Left ventricle myocardium superior (tissue), 1 donor: Measurements from ENCODE around the gene PCK1. TPM values are rescaled to one million over a fixed set of nuclear protein-coding genes. Genes with fewer than 3 reads are reported as not detected.
"Not testable (repeated sequence)": the region's sequence is repeated elsewhere in the genome, so short reads cannot be mapped to it uniquely, and the experiment has no call there.

Experiments used
- ATAC-seq: fragments of 200-7000 bp; cut with Tn5 transposase; one replicate; pipeline ENCODE4 v1.9.1; 2020; ENCODE audit warnings: mild to moderate bottlenecking, moderate library complexity
- DNase-seq: peaks from one replicate; pipeline ENCODE4 v3.0.0-alpha.2; 2020
- intact Hi-C: fragments of 100-400 bp; cut with micrococcal nuclease; formaldehyde crosslinking; loops from one replicate; pipeline ENCODE4 v1.11.0; 2022
- long read RNA-seq: library from polyadenylated mRNA; unstranded; transcript quantifications from one replicate; pipeline ENCODE4 v2.0.0, GENCODE V29; 2021
- total RNA-seq: library from RNA; stranded (reverse); fragmentation: NEBNext Ultra II Directional; extraction: Animal tissue kit (Norgen Biotek cat#: 25700); gene quantifications from one replicate; pipeline ENCODE4 v1.2.1, GENCODE V29; 2021
- donor health status: DM: no; HTN: yes; CAD: no; lungs with severe emphysema.

Gene PCK1
- 0.62 TPM for total RNA-seq
- long read RNA-seq, full-length matches to known transcripts, result 1 of 1 reads
- long read RNA-seq, partial matches to known transcripts, result 0 of 1 reads
- long read RNA-seq, other reads (novel, unspliced or antisense), result 0 of 1 reads

GRCh38 chr20:57560554-57561355 is at the start of gene PCK1:
TSS of gene PCK1 (plus strand) at chr20:57561110. CDS start at chr20:57561412, 302 bp downstream.
- intact Hi-C loops, result no loop called here
- DNase-seq, result peak; percentile 72
- peak; percentile 72 for ATAC-seq

DNA sequence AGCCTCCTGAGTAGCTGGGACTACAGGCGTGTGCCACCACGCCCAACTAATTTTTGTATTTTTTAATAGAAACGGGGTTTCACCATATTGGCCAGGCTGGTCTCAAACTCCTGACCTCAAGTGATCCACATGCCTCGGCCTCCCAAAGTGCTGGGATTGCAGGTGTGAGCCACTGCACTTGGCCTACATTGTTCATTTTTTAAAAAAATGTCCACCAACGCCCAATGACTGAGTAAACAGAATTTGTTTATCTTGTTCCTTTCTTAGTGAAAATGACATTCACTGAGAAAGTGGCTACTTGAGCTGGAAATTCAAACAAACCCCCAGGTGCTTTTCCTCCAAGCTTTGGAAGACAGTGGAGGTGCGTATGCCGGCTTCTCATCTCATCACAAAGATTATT is 49.2 kb upstream of the PCK1 start:
- ATAC-seq, DNase-seq: not testable (repeated sequence)
- intact Hi-C loops, result loop anchor here (5.0 kb wide), 1 partner anchor 701 kb away; no protein-coding TSS in a partner anchor

GRCh38 chr20:57512432-57512831 is 48.5 kb upstream of the PCK1 start:
- intact Hi-C loops, result loop anchor here (5.0 kb wide), 1 partner anchor 700 kb away; no protein-coding TSS in a partner anchor
- no peak for DNase-seq
- no peak for ATAC-seq

DNA sequence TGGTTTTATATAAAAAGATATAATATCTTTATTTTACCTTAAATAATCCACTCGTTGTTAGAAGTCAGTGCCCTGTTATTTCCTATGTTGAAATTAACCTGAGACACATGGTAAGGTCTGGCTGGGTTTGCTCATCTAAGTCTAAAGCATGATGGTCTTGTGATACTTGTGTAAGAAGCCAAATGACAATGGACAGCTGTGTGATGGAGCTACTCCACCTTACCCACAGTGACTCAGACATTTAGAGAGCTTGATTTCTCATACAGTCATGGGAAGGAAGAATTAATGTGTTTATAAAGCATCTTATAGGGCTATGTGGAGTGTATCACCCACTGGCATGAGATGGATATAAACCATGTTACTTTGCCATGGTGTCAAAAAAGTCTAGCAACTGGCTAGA is 47.7 kb upstream of the PCK1 start:
- no peak for ATAC-seq

GRCh38 chr20:57514273-57514751 is 46.6 kb upstream of the PCK1 start:
- ATAC-seq, result peak; percentile 88
- peak; percentile 63 for DNase-seq
- intact Hi-C loops, result loop anchor here (2.0 to 5.0 kb wide), 2 partner anchors 80 to 698 kb away; no protein-coding TSS in a partner anchor

More for the DNA sequence above, 47.7 kb upstream of the PCK1 start:
- intact Hi-C loops, result loop anchor here (5.0 kb wide), 1 partner anchor 699 kb away; no protein-coding TSS in a partner anchor
- no peak for DNase-seq

DNA sequence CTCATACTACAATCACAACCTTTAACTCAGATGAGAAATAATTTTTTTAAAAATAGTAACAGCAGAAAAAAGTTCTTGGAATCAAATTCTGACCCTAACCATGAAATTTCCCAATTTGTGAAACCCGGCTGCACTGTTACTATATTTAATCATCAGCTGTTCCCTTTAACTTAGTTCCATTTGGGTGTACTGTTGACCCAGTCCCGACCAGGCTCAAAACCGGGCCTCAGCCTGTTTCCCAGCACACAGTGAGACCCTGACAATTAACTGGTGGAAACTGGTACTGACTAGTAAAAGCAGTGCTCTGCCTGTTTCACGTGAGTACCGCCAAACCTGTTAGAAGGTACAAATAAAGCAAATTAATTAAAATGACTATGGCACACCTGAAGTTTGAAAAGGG is 43.0 kb upstream of the PCK1 start:
- intact Hi-C loops, result no loop called here
- ATAC-seq (no peak), DNase-seq (no peak)

GRCh38 chr20:57522380-57523140 is 38.4 kb upstream of the PCK1 start:
- DNase-seq (no peak), ATAC-seq (no peak)
- intact Hi-C loops, result no loop called here

DNA sequence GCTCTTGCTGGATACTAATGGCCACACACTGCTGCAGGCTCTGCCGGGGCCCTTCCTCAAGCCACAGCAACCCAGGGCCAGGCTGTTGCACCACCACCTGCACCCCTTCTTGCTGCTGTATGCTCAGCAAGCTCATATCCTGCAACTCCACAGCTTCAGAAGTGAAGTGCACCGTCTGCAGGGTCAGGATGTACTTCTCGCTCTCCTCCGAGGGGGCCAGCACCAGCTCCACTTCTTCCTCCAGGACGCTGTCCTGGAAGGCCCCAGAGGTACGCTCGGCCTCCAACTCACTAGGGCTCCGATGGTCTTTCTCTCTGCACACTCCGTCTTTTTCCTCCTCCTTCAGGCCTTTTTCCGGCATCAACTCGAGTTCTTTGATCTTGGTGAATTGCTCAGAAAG is 37.1 kb upstream of the PCK1 start:
- DNase-seq, result no peak
- ATAC-seq, result no peak
- intact Hi-C loops, result no loop called here

- DNase-seq (no peak), ATAC-seq (no peak)
- intact Hi-C loops, result no loop called here
Measured at GRCh38 chr20:57524511-57525176, 36.3 kb upstream of the PCK1 start, which contains the start of gene CTCFL. TSS of gene CTCFL (minus strand) at chr20:57525140. CDS start at chr20:57524205, 935 bp downstream.

DNA sequence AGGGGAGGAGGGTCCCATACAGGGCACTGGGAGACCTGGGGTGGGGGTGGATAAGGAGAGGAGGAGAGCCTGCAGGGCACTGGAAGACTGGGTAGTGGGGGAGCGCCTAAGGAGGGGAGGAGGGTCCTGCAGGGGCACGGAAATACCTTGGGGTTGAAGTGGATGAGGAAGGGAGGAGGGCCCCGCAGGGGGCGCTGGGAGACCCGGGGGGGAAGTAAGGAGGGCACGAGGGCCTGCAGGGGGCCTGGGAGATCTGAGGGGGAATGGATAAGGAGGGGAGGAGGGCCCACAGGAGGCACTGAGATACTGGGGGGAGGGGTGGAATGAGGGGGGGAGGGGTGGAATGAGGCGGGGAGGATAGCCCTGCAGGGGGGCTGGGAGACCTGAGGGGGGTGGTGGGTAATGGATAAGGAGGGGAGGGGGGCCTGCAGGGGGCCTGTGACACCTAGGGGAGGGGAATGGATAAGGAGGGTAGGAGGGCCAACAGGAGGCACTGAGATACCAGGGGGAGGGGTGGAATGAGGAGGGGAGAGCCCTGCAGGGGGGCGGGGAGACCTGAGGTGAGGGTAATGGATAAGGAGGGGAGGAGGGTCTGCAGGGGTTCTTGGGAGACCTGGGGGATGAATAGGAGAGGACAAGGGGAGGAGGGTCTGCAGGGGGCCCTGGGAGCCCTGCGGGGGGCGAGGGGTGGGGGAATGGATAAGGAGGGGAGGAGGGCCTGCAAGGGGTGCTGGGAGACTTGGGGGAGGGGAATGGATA is 35.4 kb upstream of the PCK1 start:
- intact Hi-C loops, result no loop called here
- ATAC-seq (no peak), DNase-seq (no peak)

DNA sequence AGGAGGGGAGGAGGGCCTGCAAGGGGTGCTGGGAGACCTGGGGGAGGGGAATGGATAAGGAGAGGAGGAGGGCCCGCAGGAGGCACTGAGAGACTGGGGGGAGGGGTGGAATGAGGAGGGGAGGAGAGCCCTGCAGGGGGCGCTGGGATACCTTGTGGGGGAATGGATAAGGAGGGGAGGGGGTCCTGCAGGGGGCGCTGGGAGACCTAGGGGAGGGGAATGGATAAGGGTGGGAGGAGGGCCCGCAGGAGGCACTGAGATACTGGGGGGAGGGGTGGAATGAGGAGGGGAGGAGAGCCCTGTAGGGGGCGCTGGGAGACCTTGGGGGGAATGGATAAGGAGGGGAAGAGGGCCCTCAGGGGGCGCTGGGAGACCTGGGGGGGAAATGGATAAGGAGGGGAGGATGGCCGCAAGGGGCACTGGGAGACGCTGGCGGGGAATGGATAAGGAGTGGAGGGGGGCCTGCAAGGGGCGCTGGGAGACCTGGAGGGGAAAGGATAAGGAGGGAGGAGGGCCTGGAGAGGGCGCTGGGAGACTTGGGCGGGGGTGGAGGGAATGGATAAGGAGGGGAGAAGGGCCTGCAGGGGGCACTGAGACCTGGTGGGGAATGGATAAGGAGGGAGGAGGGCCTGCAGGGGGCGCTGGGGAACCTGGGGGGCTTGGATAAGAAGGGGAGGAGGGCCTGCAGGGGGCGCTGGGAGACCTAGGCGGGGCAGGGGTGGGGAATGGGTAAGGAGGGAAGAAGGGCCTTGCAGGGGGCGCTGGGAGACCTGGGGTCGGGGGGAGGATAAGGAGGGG is 34.6 kb upstream of the PCK1 start:
- intact Hi-C loops, result no loop called here
- DNase-seq (no peak), ATAC-seq (no peak)

DNA sequence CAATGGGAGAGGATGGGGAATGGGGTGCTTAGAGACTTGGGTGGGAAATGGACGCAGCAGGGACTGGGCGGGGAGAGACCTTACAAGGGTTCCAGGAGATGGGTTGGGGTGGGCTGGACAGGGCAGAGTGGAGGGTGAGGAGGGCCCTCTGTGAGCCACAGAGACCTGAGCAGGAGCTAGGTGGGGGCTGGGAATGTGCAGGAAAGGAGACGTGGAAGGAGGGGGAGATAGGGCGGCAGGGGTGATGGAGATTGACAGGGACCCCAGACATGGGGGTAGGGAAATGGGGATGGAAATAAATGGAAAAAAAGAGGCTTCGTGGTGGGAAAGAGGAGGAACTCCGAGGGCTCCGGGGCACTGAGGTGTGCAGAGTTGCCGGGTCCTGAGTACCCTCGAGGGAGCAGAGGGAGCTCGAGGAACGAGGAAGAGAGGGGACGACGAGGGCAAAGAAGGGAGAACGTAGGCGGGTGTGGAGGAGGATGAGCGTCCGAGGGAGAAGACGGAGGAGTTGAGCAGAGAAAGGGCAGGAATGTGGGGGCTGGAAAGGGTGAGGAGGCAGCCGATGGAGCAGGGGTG is 33.9 kb upstream of the PCK1 start:
- intact Hi-C loops, result no loop called here
- no peak for DNase-seq
- no peak for ATAC-seq

DNA sequence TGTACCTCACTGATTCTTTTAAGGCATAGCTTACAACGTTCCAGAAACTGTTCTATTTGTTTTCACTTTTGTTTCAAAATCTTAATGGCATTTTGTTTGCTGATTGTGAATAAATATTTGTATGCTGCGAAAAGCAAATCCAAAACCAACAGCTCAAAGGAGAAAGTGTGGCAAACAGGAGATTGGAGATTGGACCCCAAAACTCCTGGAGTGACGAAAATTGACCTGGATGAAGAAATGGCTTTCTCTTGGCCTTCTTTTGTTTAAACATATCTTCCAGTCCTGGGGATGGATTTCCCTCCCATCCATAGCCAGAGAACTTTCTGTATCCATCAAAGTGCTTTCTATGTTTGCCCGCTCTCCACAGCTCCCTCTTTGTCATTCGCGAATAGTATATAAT is 33.2 kb upstream of the PCK1 start:
- intact Hi-C loops, result no loop called here
- DNase-seq, result no peak
- ATAC-seq, result no peak

GRCh38 chr20:57528148-57528547 is 32.8 kb upstream of the PCK1 start:
- DNase-seq (no peak), ATAC-seq (no peak)
- intact Hi-C loops, result no loop called here

DNA sequence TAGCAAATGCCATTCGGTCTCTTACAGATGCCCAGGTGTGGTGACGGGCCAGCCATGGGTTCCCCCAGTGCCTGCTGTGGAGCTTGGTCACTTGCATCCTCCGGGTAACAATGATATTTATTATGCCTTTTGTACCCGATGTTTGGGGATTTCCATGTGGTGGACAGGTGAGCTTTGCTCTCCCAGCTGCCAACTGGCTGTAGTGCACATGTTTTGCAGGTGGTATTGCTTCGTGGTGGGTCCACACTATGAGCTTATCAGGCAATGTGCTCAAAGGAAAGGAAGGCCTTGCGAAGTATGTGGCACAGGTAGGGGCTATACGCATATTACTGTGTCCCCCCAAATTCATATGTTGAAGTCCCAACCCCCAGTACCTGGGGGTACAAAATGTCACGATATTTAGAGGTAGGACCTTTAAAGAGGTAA is 31.7 kb upstream of the PCK1 start:
- ATAC-seq, result no peak
- intact Hi-C loops, result no loop called here
- DNase-seq, result no peak

DNA sequence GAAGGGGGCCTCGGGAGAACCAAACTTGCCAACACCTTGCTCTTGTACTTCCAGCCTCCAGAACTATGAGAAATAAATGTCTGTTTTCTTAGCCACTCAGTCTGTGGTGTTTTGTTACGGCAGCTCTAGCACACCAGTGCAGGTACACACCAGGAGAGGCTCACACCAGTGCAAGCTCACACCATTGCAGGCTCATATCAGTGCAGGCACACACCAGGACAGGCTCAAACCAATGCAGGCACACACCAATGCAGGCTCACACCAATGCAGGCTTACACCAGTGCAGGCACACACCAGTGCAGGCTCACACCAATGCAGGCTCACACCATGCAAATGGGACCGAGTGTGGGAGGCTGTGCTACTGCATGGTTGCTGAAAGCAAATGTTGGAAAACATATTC is 31.1 kb upstream of the PCK1 start:
- DNase-seq (no peak), ATAC-seq (no peak)
- intact Hi-C loops, result no loop called here

GRCh38 chr20:57530327-57530981 is 30.5 kb upstream of the PCK1 start:
- DNase-seq, result no peak
- ATAC-seq, result no peak
- intact Hi-C loops, result no loop called here
